Measurements from ENCODE around the gene ZDHHC1.

DNA sequence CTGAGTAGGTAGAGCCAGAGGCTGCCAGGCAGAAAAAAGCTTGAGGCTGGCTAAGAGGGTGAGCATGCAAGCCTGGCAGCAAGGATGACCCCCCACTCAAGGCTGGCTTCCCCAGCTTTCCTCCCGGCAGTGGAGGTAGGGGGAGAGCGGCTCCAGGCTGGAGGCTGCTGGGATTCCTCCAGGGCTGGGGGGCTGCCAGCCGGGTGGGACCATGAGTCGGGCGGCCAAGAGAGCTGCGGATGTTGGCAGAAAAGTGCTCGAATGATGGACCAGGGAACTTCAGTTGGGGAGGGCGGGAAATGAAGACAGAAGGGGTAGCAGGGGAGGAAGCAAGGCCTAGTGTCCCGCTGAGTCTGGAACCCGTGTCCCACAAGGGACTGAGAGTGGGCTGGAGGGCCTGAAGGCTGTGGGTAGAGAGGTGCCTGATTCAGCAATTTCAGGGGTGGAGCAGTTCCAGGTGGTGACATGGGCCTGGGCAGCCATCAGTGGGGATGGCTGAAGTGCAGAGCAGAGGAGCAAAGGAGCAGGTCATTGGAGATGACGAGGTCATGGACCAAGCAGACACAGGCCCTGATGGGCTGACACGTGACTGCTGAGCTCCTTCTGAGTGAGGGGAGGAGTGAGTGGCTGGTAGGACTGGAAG lies 34.9 kb upstream of the ZDHHC1 start:
- TF ChIP-seq, protein P1, sequence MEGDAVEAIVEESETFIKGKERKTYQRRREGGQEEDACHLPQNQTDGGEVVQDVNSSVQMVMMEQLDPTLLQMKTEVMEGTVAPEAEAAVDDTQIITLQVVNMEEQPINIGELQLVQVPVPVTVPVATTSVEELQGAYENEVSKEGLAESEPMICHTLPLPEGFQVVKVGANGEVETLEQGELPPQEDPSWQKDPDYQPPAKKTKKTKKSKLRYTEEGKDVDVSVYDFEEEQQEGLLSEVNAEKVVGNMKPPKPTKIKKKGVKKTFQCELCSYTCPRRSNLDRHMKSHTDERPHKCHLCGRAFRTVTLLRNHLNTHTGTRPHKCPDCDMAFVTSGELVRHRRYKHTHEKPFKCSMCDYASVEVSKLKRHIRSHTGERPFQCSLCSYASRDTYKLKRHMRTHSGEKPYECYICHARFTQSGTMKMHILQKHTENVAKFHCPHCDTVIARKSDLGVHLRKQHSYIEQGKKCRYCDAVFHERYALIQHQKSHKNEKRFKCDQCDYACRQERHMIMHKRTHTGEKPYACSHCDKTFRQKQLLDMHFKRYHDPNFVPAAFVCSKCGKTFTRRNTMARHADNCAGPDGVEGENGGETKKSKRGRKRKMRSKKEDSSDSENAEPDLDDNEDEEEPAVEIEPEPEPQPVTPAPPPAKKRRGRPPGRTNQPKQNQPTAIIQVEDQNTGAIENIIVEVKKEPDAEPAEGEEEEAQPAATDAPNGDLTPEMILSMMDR (IDR thresholded peaks at IDR 0.05), result no peak
- no peak for TF ChIP-seq POLR2AphosphoS5 (IDR thresholded peaks at IDR 0.05)
